KOPT-K1 (cell line): Measurements from ENCODE around the gene SERTM1.

ENCODE experiments used
- H3K27ac ChIP-seq: fragments of 200-600 bp; sonication (generic); 2 replicates; pipeline ENCODE4 v1.5.1; 2016; ENCODE audit warnings: antibody characterized with exemption, mild to moderate bottlenecking, low read depth, low read length; ENCODE audit not compliant: poor library complexity, severe bottlenecking
- H3K36me3 ChIP-seq: fragments of 200-600 bp; sonication (generic); 2 replicates; pipeline ENCODE4 v1.5.1; 2017; ENCODE audit warnings: antibody characterized with exemption, mild to moderate bottlenecking, low read length, moderate library complexity; ENCODE audit not compliant: insufficient read depth
- H3K9me3 ChIP-seq: fragments of 200-600 bp; sonication (generic); 2 replicates; pipeline ENCODE4 v1.5.1; 2017; ENCODE audit warnings: antibody characterized with exemption, low read length, mild to moderate bottlenecking; ENCODE audit not compliant: insufficient read depth, poor library complexity, severe bottlenecking

The SERTM1 gene

GRCh38 chr13:36673838-36674326 lies at the start of gene SERTM1:
TSS of gene SERTM1 (plus strand) at chr13:36674020. CDS start at chr13:36695079, 21,059 bp downstream.
- H3K9me3 ChIP-seq: peaks cover 8% of the 10 kb centered on the region
- H3K27ac ChIP-seq: no peak within 1 kb of the TSS
- no peaks in the 10 kb centered on the region for H3K36me3 ChIP-seq

- Histone ChIP-seq H3K27ac (no peak overlapping the region), H3K36me3 (no peaks in the 10 kb centered on the region), H3K9me3 (no peaks in the 10 kb centered on the region)
These were observed 45.3 kb upstream of the SERTM1 start for GRCh38 chr13:36628377-36629056.

GRCh38 chr13:36629057-36629385 lies 44.8 kb upstream of the SERTM1 start:
- no peak overlapping the region for H3K27ac ChIP-seq

GRCh38 chr13:36630181-36630803 lies 43.5 kb upstream of the SERTM1 start:
- no peaks in the 10 kb centered on the region for H3K9me3 ChIP-seq
- no peaks in the 10 kb centered on the region for H3K36me3 ChIP-seq
- H3K27ac ChIP-seq: no peak overlapping the region

More at GRCh38 chr13:36629057-36629385, 44.8 kb upstream of the SERTM1 start:
- Histone ChIP-seq H3K9me3 (no peaks in the 10 kb centered on the region), H3K36me3 (no peaks in the 10 kb centered on the region)

GRCh38 chr13:36639610-36640009 lies 34.2 kb upstream of the SERTM1 start:
- no peaks in the 10 kb centered on the region for H3K9me3 ChIP-seq
- H3K27ac ChIP-seq: no peak overlapping the region
- no peaks in the 10 kb centered on the region for H3K36me3 ChIP-seq

GRCh38 chr13:36650611-36651010 lies 23.2 kb upstream of the SERTM1 start:
- Histone ChIP-seq H3K27ac (no peak overlapping the region), H3K9me3 (no peaks in the 10 kb centered on the region), H3K36me3 (no peaks in the 10 kb centered on the region)

- Histone ChIP-seq H3K27ac (no peak overlapping the region), H3K36me3 (no peaks in the 10 kb centered on the region), H3K9me3 (peaks cover 8% of the 10 kb centered on the region)
These were observed 8.2 kb upstream of the SERTM1 start for GRCh38 chr13:36665630-36666029.

GRCh38 chr13:36666477-36667229 lies 7.2 kb upstream of the SERTM1 start:
- H3K9me3 ChIP-seq: peaks cover 8% of the 10 kb centered on the region
- H3K27ac ChIP-seq: no peak overlapping the region
- H3K36me3 ChIP-seq: no peaks in the 10 kb centered on the region

GRCh38 chr13:36668316-36668715 lies 5.5 kb upstream of the SERTM1 start:
- no peaks in the 10 kb centered on the region for H3K36me3 ChIP-seq
- peaks cover 8% of the 10 kb centered on the region for H3K9me3 ChIP-seq
- no peak overlapping the region for H3K27ac ChIP-seq

GRCh38 chr13:36673352-36673751 lies 468 bp upstream of the SERTM1 start:
- no peaks in the 10 kb centered on the region for H3K36me3 ChIP-seq
- H3K9me3 ChIP-seq: peaks cover 8% of the 10 kb centered on the region
- H3K27ac ChIP-seq: no peak overlapping the region

GRCh38 chr13:36674337-36675212 lies 755 bp downstream of the SERTM1 start:
- Histone ChIP-seq H3K36me3 (no peaks in the 10 kb centered on the region), H3K27ac (no peak overlapping the region), H3K9me3 (peaks cover 7% of the 10 kb centered on the region)

GRCh38 chr13:36675213-36675536 lies 1.4 kb downstream of the SERTM1 start:
- Histone ChIP-seq H3K9me3 (peaks cover 1% of the 10 kb centered on the region), H3K27ac (no peak overlapping the region), H3K36me3 (no peaks in the 10 kb centered on the region)

GRCh38 chr13:36680913-36681312 lies 7.1 kb downstream of the SERTM1 start:
- H3K27ac ChIP-seq: no peak overlapping the region
- no peaks in the 10 kb centered on the region for H3K36me3 ChIP-seq
- H3K9me3 ChIP-seq: no peaks in the 10 kb centered on the region

- Histone ChIP-seq H3K36me3 (no peaks in the 10 kb centered on the region), H3K27ac (no peak overlapping the region), H3K9me3 (no peaks in the 10 kb centered on the region)
These were observed 8.2 kb downstream of the SERTM1 start for GRCh38 chr13:36681894-36682624.
